K562 (cell line): ENCODE measurements around the gene PRKD2. TPM values are rescaled to one million over a fixed set of nuclear protein-coding genes. Genes with fewer than 3 reads are reported as not detected.

Experiments
- ELF1 ChIP-seq: fragments of 200-800 bp; sonication (Bioruptor generic); IDR thresholded peaks from 2 replicates; pipeline ENCODE4 v1.6.1; 2016; ENCODE audit warnings: missing genetic modification characterization, missing compliant biosample characterization
- HIVEP1 ChIP-seq: fragments of 250-450 bp; sonication (Bioruptor Pico); IDR thresholded peaks from 2 replicates; pipeline ENCODE4 v1.4.0; 2020; ENCODE audit warnings: mild to moderate bottlenecking
- MEF2D ChIP-seq: conservative IDR thresholded peaks from 2 replicates; pipeline ENCODE4 v1.6.1; 2016; ENCODE audit warnings: low read depth, missing genetic modification characterization, missing compliant biosample characterization
- NCOA4 ChIP-seq: fragments of 450-650 bp; IDR thresholded peaks from 2 replicates; pipeline ENCODE4 v1.6.1; 2018; ENCODE audit warnings: mild to moderate bottlenecking; ENCODE audit not compliant: partially characterized antibody
- PHF8 ChIP-seq: fragments of 200-600 bp; sonication (generic); IDR thresholded peaks from 2 replicates; pipeline ENCODE4 v1.6.1; 2012; ENCODE audit warnings: mixed run types, mild to moderate bottlenecking, inconsistent platforms, low read length, moderate library complexity, borderline replicate concordance
- PYGO2 ChIP-seq: fragments of 450-650 bp; IDR thresholded peaks from 2 replicates; pipeline ENCODE4 v1.6.1; 2016; ENCODE audit warnings: mild to moderate bottlenecking, missing genetic modification characterization, moderate library complexity, missing compliant biosample characterization
- RBM14 ChIP-seq: fragments of 200-400 bp; formaldehyde crosslinking; IDR thresholded peaks from 2 replicates; pipeline ENCODE4 v1.6.1; 2018; ENCODE audit warnings: low read depth, mild to moderate bottlenecking, low read length, moderate library complexity, borderline replicate concordance; ENCODE audit not compliant: insufficient read depth
- SMARCC2 ChIP-seq: fragments of 450-650 bp; IDR thresholded peaks from 2 replicates; pipeline ENCODE4 v1.6.1; 2017; ENCODE audit warnings: antibody characterized with exemption, moderate library complexity, mild to moderate bottlenecking, low read depth
- SNRNP70 ChIP-seq: fragments of 200-400 bp; formaldehyde crosslinking; optimal IDR thresholded peaks from 2 replicates; pipeline ENCODE3; 2017; ENCODE audit warnings: low read depth, low read length
- ZBED1 ChIP-seq: IDR thresholded peaks from 2 replicates; pipeline ENCODE4 v1.6.1; 2014
- ZNF239 ChIP-seq: fragments of 250-450 bp; sonication (Bioruptor Pico); IDR thresholded peaks from 2 replicates; pipeline ENCODE4 v1.4.0; 2020; ENCODE audit warnings: mild to moderate bottlenecking
- ZNF586 ChIP-seq: fragments of 450-650 bp; formaldehyde crosslinking; conservative IDR thresholded peaks from 2 replicates; pipeline ENCODE4 v1.4.0; 2020; ENCODE audit warnings: mild to moderate bottlenecking, moderate library complexity
- ZNF717 ChIP-seq: fragments of 250-450 bp; sonication (Bioruptor Pico); IDR thresholded peaks from 2 replicates; pipeline ENCODE4 v1.5.0; 2021
- polyA plus RNA-seq, 8 experiments: library from polyadenylated mRNA; depleted of rRNA in 4 of 8; stranded (reverse) in 5 of 8; unstranded in 3 of 8; fragments of >200 nt; fragmentation: Nextera tagmentation in 2 of 8; fragmentation: Illumina TruSeq in 1 of 8; extraction: Ambion mirVana in 2 of 8; extraction: Trizol in 1 of 8; gene quantifications; 2 replicates each; pipeline versions ENCODE4 v1.2.1 to v1.2.3, GENCODE V29; 2011 to 2014; ENCODE audit warnings: inconsistent platforms in 1 of 8, missing spikeins in 1 of 8
- total RNA-seq, 7 experiments: library from RNA; depleted of rRNA in 6 of 7; stranded (reverse); fragments of >200 nt in 6 of 7; fragmentation: Illumina TruSeq in 2 of 7; extraction: Trizol in 2 of 7; gene quantifications; 2 replicates each; pipeline versions ENCODE4 v1.2.1 to v1.2.3, GENCODE V29; 2011 to 2021; ENCODE audit warnings: low replicate concordance in 1 of 7
- TF ChIP-seq, protein P1 (sequence below), 3 experiments: fragments of 200-800 bp in 1 of 3; sonication (Bioruptor generic) in 1 of 3; sonication (generic) in 1 of 3; formaldehyde crosslinking in 1 of 3; IDR thresholded peaks; 2 replicates each; pipeline versions ENCODE4 v1.6.1 to v1.8.0; 2016 to 2022; ENCODE audit warnings: mild to moderate bottlenecking in 2 of 3, missing compliant biosample characterization in 2 of 3, missing genetic modification characterization in 2 of 3, missing genetic modification reagents in 1 of 3
- TF ChIP-seq, protein P2 (sequence below): fragments of 450-650 bp; IDR thresholded peaks from 2 replicates; pipeline ENCODE4 v1.6.1; 2016; ENCODE audit warnings: missing biosample characterization, missing genetic modification characterization
- TF ChIP-seq, protein P3 (sequence below): sonication (generic); formaldehyde crosslinking; IDR thresholded peaks from 2 replicates; pipeline ENCODE4 v1.8.1; 2023; ENCODE audit warnings: mild to moderate bottlenecking, missing genetic modification reagents, moderate library complexity
- TF ChIP-seq, protein P4 (sequence below), 2 experiments: fragments of 200-800 bp in 1 of 2; sonication (Bioruptor generic) in 1 of 2; sonication (generic) in 1 of 2; formaldehyde crosslinking in 1 of 2; IDR thresholded peaks in 1 of 2; conservative IDR thresholded peaks in 1 of 2; 2 replicates each; pipeline versions ENCODE4 v1.5.0 to v1.6.1; 2016 to 2020; ENCODE audit warnings: missing compliant biosample characterization in 1 of 2, missing genetic modification characterization in 1 of 2, missing genetic modification reagents in 1 of 2
- TF ChIP-seq, protein P5 (sequence below): fragments of 200-800 bp; sonication (Bioruptor generic); IDR thresholded peaks from 2 replicates; pipeline ENCODE4 v1.6.1; 2017; ENCODE audit warnings: missing genetic modification characterization, missing compliant biosample characterization
- TF ChIP-seq, protein P6 (sequence below): fragments of 450-650 bp; IDR thresholded peaks from 2 replicates; pipeline ENCODE4 v1.6.1; 2017; ENCODE audit warnings: antibody characterized with exemption

PRKD2 gene
- total and polyA plus RNA-seq, 9 of the 15 experiments (the other 6 are each of a cell fraction or from before 2014, with no cell fraction given), result 1.8 to 60.0 (median 15.0) TPM

DNA sequence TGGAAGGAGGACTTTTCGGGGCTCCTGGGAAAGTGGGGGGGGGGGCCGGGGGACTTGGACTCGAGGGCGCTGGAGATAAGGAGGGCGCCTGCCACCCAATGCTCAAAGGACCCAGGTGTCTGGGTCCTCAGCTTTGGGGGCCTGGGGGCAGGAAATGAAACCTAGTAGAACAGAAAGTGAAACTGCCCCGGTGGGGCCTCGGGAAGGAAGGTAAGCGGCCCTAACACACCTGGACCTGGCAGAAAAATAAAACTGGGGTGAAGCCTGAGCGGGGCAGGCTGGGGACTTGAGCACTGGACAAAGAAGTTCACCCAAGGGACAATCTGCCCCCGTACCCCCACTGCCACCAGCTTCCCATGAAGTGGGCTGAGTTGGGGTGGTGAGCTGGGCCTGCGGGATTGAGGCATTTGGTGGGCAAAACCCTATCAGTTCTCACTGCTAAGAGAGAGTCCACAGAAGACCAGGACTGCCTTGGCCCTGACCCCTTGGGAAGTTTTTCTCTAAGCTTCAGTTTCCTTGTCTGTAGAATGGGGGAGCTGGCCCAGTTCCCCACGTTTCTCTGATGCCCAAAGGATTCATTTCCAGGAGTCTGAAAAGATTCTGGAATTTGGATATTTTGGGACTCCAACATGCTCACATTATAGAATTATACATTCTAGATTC lies 2.3 kb downstream of the PRKD2 start (continued):
- TF ChIP-seq, protein P1, sequence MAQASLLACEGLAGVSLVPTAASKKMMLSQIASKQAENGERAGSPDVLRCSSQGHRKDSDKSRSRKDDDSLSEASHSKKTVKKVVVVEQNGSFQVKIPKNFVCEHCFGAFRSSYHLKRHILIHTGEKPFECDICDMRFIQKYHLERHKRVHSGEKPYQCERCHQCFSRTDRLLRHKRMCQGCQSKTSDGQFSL (CRISPR knock-in tag; IDR thresholded peaks at IDR 0.05), result 0 out of 2 replicates have a peak, but pooled peaks have one; percentile 12
- TF ChIP-seq, protein P1 (tag; IDR thresholded peaks at IDR 0.05), result peak in 1 of 2 experiments; percentile 69; a peak in 1 of 4 replicates
- no peak for TF ChIP-seq SMARCC2
- TF ChIP-seq NCOA4, result no peak
- no peak for TF ChIP-seq RBM14
- no peak for TF ChIP-seq SNRNP70
- TF ChIP-seq ZNF586 (CRISPR knock-in tag), result no peak
- TF ChIP-seq HIVEP1 (CRISPR knock-in tag), result no peak
- TF ChIP-seq, protein P2, sequence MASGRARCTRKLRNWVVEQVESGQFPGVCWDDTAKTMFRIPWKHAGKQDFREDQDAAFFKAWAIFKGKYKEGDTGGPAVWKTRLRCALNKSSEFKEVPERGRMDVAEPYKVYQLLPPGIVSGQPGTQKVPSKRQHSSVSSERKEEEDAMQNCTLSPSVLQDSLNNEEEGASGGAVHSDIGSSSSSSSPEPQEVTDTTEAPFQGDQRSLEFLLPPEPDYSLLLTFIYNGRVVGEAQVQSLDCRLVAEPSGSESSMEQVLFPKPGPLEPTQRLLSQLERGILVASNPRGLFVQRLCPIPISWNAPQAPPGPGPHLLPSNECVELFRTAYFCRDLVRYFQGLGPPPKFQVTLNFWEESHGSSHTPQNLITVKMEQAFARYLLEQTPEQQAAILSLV (tag), result no peak
- TF ChIP-seq ZNF717, result no peak
- peak; percentile 15 for TF ChIP-seq ELF1 (tag)
- no peak for TF ChIP-seq MEF2D (tag)
- no peak for TF ChIP-seq PYGO2
- TF ChIP-seq, protein P3, sequence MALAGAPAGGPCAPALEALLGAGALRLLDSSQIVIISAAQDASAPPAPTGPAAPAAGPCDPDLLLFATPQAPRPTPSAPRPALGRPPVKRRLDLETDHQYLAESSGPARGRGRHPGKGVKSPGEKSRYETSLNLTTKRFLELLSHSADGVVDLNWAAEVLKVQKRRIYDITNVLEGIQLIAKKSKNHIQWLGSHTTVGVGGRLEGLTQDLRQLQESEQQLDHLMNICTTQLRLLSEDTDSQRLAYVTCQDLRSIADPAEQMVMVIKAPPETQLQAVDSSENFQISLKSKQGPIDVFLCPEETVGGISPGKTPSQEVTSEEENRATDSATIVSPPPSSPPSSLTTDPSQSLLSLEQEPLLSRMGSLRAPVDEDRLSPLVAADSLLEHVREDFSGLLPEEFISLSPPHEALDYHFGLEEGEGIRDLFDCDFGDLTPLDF, result no peak
- TF ChIP-seq ZBED1, result no peak
- TF ChIP-seq, protein P4, sequence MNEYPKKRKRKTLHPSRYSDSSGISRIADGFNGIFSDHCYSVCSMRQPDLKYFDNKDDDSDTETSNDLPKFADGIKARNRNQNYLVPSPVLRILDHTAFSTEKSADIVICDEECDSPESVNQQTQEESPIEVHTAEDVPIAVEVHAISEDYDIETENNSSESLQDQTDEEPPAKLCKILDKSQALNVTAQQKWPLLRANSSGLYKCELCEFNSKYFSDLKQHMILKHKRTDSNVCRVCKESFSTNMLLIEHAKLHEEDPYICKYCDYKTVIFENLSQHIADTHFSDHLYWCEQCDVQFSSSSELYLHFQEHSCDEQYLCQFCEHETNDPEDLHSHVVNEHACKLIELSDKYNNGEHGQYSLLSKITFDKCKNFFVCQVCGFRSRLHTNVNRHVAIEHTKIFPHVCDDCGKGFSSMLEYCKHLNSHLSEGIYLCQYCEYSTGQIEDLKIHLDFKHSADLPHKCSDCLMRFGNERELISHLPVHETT (CRISPR knock-in tag; conservative IDR thresholded peaks at IDR 0.05 in 1 of 2, IDR thresholded peaks at IDR 0.05 in 1 of 2), result no peak
- TF ChIP-seq, protein P5, sequence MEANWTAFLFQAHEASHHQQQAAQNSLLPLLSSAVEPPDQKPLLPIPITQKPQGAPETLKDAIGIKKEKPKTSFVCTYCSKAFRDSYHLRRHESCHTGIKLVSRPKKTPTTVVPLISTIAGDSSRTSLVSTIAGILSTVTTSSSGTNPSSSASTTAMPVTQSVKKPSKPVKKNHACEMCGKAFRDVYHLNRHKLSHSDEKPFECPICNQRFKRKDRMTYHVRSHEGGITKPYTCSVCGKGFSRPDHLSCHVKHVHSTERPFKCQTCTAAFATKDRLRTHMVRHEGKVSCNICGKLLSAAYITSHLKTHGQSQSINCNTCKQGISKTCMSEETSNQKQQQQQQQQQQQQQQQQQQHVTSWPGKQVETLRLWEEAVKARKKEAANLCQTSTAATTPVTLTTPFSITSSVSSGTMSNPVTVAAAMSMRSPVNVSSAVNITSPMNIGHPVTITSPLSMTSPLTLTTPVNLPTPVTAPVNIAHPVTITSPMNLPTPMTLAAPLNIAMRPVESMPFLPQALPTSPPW (CRISPR knock-in tag), result peak; percentile 7
- no peak for TF ChIP-seq ZNF239
- TF ChIP-seq PHF8, result peak; percentile 47; the same call in 1 of the 2 replicates
- TF ChIP-seq, protein P6, sequence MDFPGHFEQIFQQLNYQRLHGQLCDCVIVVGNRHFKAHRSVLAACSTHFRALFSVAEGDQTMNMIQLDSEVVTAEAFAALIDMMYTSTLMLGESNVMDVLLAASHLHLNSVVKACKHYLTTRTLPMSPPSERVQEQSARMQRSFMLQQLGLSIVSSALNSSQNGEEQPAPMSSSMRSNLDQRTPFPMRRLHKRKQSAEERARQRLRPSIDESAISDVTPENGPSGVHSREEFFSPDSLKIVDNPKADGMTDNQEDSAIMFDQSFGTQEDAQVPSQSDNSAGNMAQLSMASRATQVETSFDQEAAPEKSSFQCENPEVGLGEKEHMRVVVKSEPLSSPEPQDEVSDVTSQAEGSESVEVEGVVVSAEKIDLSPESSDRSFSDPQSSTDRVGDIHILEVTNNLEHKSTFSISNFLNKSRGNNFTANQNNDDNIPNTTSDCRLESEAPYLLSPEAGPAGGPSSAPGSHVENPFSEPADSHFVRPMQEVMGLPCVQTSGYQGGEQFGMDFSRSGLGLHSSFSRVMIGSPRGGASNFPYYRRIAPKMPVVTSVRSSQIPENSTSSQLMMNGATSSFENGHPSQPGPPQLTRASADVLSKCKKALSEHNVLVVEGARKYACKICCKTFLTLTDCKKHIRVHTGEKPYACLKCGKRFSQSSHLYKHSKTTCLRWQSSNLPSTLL, result no peak
